Left cardiac atrium (tissue), 4 donors: ENCODE measurements around the gene MROH9. TPM values are rescaled to one million over a fixed set of nuclear protein-coding genes. Genes with fewer than 3 reads are reported as not detected.

Source experiments
- ATAC-seq, 2 donors: fragments of 200-7000 bp; cut with Tn5 transposase; one replicate each; pipeline ENCODE4 v1.9.1; 2020; ENCODE audit warnings: mild to moderate bottlenecking in 2 of 2, moderate library complexity in 2 of 2
- DNase-seq: peaks from one replicate; pipeline ENCODE4 v3.0.0-alpha.2; 2020
- intact Hi-C, 2 donors: fragments of 100-400 bp; cut with DNase I; formaldehyde crosslinking; loops; one replicate each; pipeline versions ENCODE4 v1.14.1 to v1.15.1; 2022 to 2023
- microRNA-seq, 2 donors: library from miRNA; unstranded; fragments of <30 nt; microRNA quantifications; one replicate each; pipeline ENCODE4 v1.2.0, GENCODE V29; 2020
- total RNA-seq, 2 donors: library from RNA; stranded (reverse); fragmentation: NEBNext Ultra II Directional; extraction: Animal tissue kit (Norgen Biotek cat#: 25700); gene quantifications; one replicate each; pipeline ENCODE4 v1.2.1, GENCODE V29; 2021
- donor health status: DM: no; HTN: yes; CAD: no.
- donor health status: DM: no; HTN: yes; CAD: no; lungs with severe emphysema.
- donor health status: DM: yes; HTN: yes; CAD: no.
- donor health status: Dilated cardiomyopathy.

The MROH9 gene
- total RNA-seq, 2 donors from 2014 or later, result not detected

DNA sequence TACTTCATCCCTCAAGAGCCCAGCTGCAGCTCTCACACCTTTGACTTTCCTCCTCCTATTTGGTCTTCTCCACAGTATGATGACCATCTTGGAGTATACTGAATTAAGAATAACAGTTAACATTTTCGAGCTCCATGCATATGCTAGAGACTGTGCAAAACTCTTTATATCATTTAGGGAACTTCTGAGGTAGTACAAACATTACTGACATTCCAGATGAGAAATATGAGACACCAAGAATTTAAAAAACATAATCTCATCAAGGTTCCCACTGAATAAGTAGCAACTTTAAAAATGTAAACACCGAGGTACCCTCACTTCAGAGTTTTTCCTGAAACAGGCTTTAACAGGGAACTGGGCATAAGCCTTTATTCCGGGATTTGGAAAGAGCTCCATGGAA is 178.0 kb downstream of the MROH9 start:
- DNase-seq, result no peak
- intact Hi-C loops, result loop anchor here in 1 of 2 donors (10.0 kb wide), 1 partner anchor 111 kb away; no protein-coding TSS in a partner anchor
- no peak for ATAC-seq

Small RNA genes within 50 kb of the gene (microRNA-seq; reads per million reads assigned to microRNA genes)
- gene MIR1295A, result 0 reads per million in 2 donors
- 0 reads per million in 2 donors for gene MIR1295B

Other genes starting within 250 kb of the MROH9 start
- gene FMO3, start 155.4 kb downstream of the MROH9 start, total RNA-seq, result 1 to 10 TPM; 1.4 to 1.7 TPM
- 10 to 100 TPM; 41.7 to 64.3 TPM for gene FMO2, start 249.8 kb downstream of the MROH9 start, total RNA-seq